Lower lobe of right lung (tissue), 2 donors: ENCODE measurements around the gene SHISAL2B. TPM values are rescaled to one million over a fixed set of nuclear protein-coding genes. Genes with fewer than 3 reads are reported as not detected.

ENCODE experiments used
- ATAC-seq, 2 donors: fragments of 200-7000 bp; cut with Tn5 transposase; one replicate each; pipeline ENCODE4 v1.9.1; 2020 to 2022; ENCODE audit warnings: mild to moderate bottlenecking in 2 of 2, moderate library complexity in 2 of 2
- DNase-seq: peaks from one replicate; pipeline ENCODE4 v3.0.0-alpha.2; 2020
- H3K27ac ChIP-seq: fragments of 200-600 bp; one replicate; pipeline ENCODE4 v1.8.0; 2022
- H3K27me3 ChIP-seq: fragments of 200-600 bp; one replicate; pipeline ENCODE4 v1.8.0; 2022; ENCODE audit warnings: low read depth
- H3K36me3 ChIP-seq: fragments of 200-600 bp; one replicate; pipeline ENCODE4 v1.8.0; 2022; ENCODE audit warnings: mild to moderate bottlenecking
- H3K4me1 ChIP-seq: fragments of 200-600 bp; one replicate; pipeline ENCODE4 v1.8.0; 2022
- H3K4me3 ChIP-seq: fragments of 200-600 bp; one replicate; pipeline ENCODE4 v1.8.0; 2022; ENCODE audit warnings: mild to moderate bottlenecking
- H3K9me3 ChIP-seq: fragments of 200-600 bp; one replicate; pipeline ENCODE4 v1.8.0; 2022
- intact Hi-C: fragments of 100-400 bp; cut with DNase I; formaldehyde crosslinking; loops from one replicate; pipeline ENCODE4 v1.11.0; 2022
- total RNA-seq: library from RNA; stranded (reverse); fragmentation: NEBNext Ultra II Directional; extraction: Animal tissue kit (Norgen Biotek cat#: 25700); gene quantifications from one replicate; pipeline ENCODE4 v1.2.1, GENCODE V29; 2021
- TF ChIP-seq, protein P1 (sequence below): fragments of 200-600 bp; IDR thresholded peaks from one replicate; pipeline ENCODE4 v1.8.0; 2022; ENCODE audit warnings: antibody characterized with exemption, mild to moderate bottlenecking
- donor health status: DM: no; HTN: yes; CAD: no; lungs with severe emphysema.

SHISAL2B gene
- total RNA-seq, 1 donor from 2014 or later, result not detected

DNA sequence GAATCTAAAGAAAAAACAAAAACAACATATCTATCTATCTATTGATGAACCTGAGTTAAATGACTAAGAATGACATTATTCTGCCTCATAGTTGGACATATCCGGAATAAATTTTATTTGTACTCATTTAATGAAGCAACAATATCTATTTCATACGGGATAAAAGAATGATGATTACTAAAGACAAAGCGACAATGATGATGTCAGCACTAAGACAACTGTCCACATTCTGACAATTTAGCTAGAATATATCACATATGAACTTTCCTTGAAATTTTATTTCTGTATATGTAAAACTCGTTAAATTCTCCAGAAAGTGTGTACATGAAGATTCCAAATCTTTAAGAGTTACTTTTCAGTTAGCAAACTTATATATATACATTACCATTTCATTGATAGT is 23.2 kb upstream of the SHISAL2B start:
- no peaks in the 10 kb centered on the region for H3K27me3 ChIP-seq
- ATAC-seq (no peak), DNase-seq (no peak)
- TF ChIP-seq, protein P1, sequence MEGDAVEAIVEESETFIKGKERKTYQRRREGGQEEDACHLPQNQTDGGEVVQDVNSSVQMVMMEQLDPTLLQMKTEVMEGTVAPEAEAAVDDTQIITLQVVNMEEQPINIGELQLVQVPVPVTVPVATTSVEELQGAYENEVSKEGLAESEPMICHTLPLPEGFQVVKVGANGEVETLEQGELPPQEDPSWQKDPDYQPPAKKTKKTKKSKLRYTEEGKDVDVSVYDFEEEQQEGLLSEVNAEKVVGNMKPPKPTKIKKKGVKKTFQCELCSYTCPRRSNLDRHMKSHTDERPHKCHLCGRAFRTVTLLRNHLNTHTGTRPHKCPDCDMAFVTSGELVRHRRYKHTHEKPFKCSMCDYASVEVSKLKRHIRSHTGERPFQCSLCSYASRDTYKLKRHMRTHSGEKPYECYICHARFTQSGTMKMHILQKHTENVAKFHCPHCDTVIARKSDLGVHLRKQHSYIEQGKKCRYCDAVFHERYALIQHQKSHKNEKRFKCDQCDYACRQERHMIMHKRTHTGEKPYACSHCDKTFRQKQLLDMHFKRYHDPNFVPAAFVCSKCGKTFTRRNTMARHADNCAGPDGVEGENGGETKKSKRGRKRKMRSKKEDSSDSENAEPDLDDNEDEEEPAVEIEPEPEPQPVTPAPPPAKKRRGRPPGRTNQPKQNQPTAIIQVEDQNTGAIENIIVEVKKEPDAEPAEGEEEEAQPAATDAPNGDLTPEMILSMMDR, result no peak
- H3K4me1 ChIP-seq, result no peaks in the 10 kb centered on the region
- no peak overlapping the region for H3K27ac ChIP-seq
- intact Hi-C loops, result no loop called here
- H3K9me3 ChIP-seq, result no peaks in the 10 kb centered on the region
- H3K36me3 ChIP-seq, result no peaks in the 10 kb centered on the region
- H3K4me3 ChIP-seq, result no peak overlapping the region

DNA sequence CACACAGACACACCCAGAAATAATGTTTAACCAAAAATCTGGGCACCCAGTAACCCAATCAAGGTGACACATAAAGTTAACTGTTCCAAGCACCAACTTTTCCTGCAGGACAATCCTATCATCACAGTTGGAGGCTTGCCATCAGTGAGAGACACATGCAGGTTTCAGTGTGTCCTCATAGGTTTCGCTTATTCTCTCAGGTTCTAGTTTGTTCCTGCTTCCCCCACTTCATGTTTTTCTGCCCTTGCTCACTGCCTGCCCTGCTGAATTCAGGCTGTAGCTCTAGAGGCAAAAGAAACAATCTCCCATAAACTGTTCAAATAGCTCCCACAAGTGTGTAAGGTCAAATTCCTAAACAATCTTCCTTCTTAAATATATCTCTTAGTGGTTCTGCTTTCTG is 20.0 kb upstream of the SHISAL2B start:
- ATAC-seq (no peak), DNase-seq (no peak)
- no peaks in the 10 kb centered on the region for H3K4me1 ChIP-seq
- H3K27me3 ChIP-seq, result no peaks in the 10 kb centered on the region
- H3K36me3 ChIP-seq, result no peaks in the 10 kb centered on the region
- intact Hi-C loops, result no loop called here
- TF ChIP-seq, protein P1, result no peak
- no peak overlapping the region for H3K27ac ChIP-seq
- no peak overlapping the region for H3K4me3 ChIP-seq
- H3K9me3 ChIP-seq, result no peaks in the 10 kb centered on the region

DNA sequence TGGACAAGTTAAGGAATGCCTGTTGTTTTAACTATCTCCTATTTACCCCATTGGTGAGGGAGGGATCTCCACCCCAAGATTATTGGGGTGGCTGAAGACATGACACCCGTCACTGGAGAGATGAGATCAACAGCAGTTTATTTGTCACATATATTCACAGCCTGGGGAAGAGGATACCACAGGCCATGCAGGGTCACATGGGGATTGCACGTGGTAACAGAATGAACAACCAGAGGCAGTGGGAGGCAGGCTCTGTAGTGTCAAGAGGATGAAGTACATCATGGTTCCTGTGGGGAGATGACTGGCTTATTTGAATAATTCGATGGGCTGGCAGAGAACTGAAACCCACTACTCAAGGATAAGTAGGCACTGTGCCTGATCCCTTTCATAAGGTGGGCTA is 18.6 kb upstream of the SHISAL2B start:
- Histone ChIP-seq H3K4me3 (no peak overlapping the region), H3K27me3 (no peaks in the 10 kb centered on the region), H3K4me1 (no peaks in the 10 kb centered on the region), H3K9me3 (no peaks in the 10 kb centered on the region), H3K27ac (no peak overlapping the region), H3K36me3 (no peaks in the 10 kb centered on the region)
- TF ChIP-seq, protein P1, result no peak
- DNase-seq (no peak), ATAC-seq (no peak)
- intact Hi-C loops, result no loop called here

DNA sequence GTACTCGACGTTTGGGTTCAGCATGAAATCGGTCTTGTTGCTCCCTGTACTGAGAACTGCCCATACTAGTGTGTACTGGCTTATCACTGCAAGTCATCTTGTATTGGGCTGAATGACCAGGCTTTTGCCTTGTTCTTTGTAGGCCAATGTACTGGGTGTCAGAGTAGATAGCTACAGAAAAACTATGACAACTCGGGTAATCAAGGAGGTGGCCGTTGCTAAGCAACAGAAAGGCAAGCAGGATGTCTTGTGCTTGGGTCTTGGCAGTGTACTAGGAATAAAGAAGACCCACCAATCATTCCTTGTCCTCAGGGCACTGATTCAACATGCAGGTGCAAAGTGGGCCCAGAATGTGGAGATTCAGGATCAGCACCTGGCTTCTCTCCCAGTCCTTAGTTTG is 11.9 kb upstream of the SHISAL2B start:
- DNase-seq (no peak), ATAC-seq (no peak)
- Histone ChIP-seq H3K4me1 (no peaks in the 10 kb centered on the region), H3K36me3 (no peaks in the 10 kb centered on the region), H3K9me3 (no peaks in the 10 kb centered on the region), H3K4me3 (no peak overlapping the region), H3K27ac (no peak overlapping the region), H3K27me3 (no peaks in the 10 kb centered on the region)
- TF ChIP-seq, protein P1, result no peak
- intact Hi-C loops, result no loop called here

DNA sequence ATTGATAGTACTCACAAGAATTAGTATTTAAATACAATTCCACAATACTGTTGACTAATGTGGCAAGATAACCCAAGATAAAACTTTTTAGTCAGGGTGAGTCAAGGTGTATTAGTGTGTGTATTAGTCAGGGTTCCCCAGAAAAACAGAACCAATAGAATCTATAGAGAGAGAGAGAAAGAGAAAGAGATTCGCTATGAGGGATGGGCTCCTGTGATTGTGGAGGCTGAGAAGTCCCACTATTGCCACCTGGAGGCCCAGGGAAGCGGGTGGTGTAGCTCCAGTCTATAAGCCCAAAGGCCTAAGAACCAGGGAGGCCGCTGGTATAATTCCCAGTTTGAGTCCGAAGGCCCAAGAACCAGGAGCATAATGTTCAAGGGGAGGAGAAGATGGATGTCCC is 10.0 kb upstream of the SHISAL2B start:
- ATAC-seq, result no peak
- no peak overlapping the region for H3K27ac ChIP-seq
- intact Hi-C loops, result no loop called here
- H3K4me1 ChIP-seq, result no peaks in the 10 kb centered on the region
- no peaks in the 10 kb centered on the region for H3K36me3 ChIP-seq
- no peak for DNase-seq
- TF ChIP-seq, protein P1, result no peak
- no peaks in the 10 kb centered on the region for H3K9me3 ChIP-seq
- H3K27me3 ChIP-seq, result no peaks in the 10 kb centered on the region
- no peak overlapping the region for H3K4me3 ChIP-seq

DNA sequence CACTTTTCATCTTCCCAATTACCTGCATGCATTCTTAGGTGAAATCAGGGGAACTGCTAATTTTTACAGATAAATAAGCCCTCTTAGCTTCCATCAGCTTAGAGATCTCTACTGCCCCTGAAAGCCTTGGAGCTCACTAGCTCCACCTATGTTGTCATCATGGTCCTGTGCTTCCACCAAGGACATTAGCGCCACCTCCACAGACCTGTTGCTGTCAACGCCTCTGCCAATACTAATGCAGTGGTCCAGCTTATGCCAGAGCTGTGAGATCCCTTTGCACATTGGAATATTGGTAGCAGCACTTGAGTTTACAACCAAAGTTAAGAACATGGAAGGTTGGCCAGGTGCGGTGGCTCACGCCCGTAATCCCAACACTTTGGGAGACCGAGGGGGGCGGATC is 7.7 kb upstream of the SHISAL2B start:
- Histone ChIP-seq H3K27ac (no peak overlapping the region), H3K9me3 (no peaks in the 10 kb centered on the region), H3K4me1 (no peaks in the 10 kb centered on the region), H3K27me3 (peaks cover 2% of the 10 kb centered on the region), H3K36me3 (no peaks in the 10 kb centered on the region), H3K4me3 (no peak overlapping the region)
- DNase-seq, result no peak
- TF ChIP-seq, protein P1, result no peak
- intact Hi-C loops, result no loop called here
- ATAC-seq, result no peak
